ENCODE measurements around the gene SRP19. TPM values are rescaled to one million over a fixed set of nuclear protein-coding genes. Genes with fewer than 3 reads are reported as not detected.

SRP19 gene
- total and polyA plus RNA-seq, 2 experiments from 2014 or later = 104 to 406 TPM

- TF ChIP-seq, protein P1, sequence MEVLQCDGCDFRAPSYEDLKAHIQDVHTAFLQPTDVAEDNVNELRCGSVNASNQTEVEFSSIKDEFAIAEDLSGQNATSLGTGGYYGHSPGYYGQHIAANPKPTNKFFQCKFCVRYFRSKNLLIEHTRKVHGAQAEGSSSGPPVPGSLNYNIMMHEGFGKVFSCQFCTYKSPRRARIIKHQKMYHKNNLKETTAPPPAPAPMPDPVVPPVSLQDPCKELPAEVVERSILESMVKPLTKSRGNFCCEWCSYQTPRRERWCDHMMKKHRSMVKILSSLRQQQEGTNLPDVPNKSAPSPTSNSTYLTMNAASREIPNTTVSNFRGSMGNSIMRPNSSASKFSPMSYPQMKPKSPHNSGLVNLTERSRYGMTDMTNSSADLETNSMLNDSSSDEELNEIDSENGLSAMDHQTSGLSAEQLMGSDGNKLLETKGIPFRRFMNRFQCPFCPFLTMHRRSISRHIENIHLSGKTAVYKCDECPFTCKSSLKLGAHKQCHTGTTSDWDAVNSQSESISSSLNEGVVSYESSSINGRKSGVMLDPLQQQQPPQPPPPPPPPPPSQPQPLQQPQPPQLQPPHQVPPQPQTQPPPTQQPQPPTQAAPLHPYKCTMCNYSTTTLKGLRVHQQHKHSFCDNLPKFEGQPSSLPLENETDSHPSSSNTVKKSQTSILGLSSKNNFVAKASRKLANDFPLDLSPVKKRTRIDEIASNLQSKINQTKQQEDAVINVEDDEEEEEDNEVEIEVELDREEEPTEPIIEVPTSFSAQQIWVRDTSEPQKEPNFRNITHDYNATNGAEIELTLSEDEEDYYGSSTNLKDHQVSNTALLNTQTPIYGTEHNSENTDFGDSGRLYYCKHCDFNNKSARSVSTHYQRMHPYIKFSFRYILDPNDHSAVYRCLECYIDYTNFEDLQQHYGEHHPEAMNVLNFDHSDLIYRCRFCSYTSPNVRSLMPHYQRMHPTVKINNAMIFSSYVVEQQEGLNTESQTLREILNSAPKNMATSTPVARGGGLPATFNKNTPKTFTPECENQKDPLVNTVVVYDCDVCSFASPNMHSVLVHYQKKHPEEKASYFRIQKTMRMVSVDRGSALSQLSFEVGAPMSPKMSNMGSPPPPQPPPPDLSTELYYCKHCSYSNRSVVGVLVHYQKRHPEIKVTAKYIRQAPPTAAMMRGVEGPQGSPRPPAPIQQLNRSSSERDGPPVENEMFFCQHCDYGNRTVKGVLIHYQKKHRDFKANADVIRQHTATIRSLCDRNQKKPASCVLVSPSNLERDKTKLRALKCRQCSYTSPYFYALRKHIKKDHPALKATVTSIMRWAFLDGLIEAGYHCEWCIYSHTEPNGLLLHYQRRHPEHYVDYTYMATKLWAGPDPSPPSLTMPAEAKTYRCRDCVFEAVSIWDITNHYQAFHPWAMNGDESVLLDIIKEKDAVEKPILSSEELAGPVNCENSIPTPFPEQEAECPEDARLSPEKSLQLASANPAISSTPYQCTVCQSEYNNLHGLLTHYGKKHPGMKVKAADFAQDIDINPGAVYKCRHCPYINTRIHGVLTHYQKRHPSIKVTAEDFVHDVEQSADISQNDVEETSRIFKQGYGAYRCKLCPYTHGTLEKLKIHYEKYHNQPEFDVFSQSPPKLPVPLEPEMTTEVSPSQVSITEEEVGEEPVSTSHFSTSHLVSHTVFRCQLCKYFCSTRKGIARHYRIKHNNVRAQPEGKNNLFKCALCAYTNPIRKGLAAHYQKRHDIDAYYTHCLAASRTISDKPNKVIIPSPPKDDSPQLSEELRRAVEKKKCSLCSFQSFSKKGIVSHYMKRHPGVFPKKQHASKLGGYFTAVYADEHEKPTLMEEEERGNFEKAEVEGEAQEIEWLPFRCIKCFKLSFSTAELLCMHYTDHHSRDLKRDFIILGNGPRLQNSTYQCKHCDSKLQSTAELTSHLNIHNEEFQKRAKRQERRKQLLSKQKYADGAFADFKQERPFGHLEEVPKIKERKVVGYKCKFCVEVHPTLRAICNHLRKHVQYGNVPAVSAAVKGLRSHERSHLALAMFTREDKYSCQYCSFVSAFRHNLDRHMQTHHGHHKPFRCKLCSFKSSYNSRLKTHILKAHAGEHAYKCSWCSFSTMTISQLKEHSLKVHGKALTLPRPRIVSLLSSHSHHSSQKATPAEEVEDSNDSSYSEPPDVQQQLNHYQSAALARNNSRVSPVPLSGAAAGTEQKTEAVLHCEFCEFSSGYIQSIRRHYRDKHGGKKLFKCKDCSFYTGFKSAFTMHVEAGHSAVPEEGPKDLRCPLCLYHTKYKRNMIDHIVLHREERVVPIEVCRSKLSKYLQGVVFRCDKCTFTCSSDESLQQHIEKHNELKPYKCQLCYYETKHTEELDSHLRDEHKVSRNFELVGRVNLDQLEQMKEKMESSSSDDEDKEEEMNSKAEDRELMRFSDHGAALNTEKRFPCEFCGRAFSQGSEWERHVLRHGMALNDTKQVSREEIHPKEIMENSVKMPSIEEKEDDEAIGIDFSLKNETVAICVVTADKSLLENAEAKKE (CRISPR knock-in tag; IDR thresholded peaks at IDR 0.05) = no peak
- no peak for TF ChIP-seq CREB1 (CRISPR knock-in tag; IDR thresholded peaks at IDR 0.05; ENCODE audit: low read depth)
- no peak for TF ChIP-seq POLR2AphosphoS5 (IDR thresholded peaks at IDR 0.05; ENCODE audit: low read depth)
Measured at GRCh38 chr5:112867411-112867810, 6.3 kb downstream of the SRP19 start (continued).

DNA sequence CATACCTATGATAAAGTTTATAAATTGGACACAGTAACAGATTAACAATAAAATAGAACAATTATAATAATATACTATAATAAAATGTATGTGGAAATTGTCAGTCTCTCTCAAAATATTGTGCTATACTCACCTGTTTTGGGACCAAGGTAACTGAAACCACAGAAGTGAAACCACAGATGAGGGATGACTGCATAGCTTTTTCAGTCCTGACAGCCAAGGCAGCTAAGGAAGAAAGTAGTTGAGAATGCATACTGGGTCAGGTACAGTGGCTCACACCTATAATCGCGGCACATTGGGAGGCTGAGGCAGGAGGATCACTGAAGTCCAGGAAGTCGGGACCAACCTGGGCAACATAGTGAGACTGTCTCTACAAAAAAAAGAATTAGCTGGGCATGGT, 8.9 kb downstream of the SRP19 start:
- H2AFZ ChIP-seq = no peak overlapping the region
- Mint-ChIP-seq H3K27ac (no peak overlapping the region), H3K36me3 (ENCODE audit: low read depth) (peaks cover 77% of the 10 kb centered on the region), H3K4me3 (no peak overlapping the region), H3K9me3 (no peaks in the 10 kb centered on the region), H3K4me1 (no peaks in the 10 kb centered on the region; the same call in 2 of the 3 replicates), H3K27me3 (ENCODE audit: insufficient read depth, low read depth, poor library complexity) (peaks cover 2% of the 10 kb centered on the region)
- H3K9me2 ChIP-seq (ENCODE audit: insufficient read depth) = no peaks in the 10 kb centered on the region
- no peak overlapping the region for H3K4me2 ChIP-seq
- no peak for ATAC-seq
- 0 out of 2 replicates have a peak, but pooled peaks cover 3% of the 10 kb centered on the region for H3K4me1 ChIP-seq (ENCODE audit: insufficient read depth)
- H3K27ac ChIP-seq (ENCODE audit: low read depth) = no peak overlapping the region
- no peak for DNase-seq (ENCODE audit: low spot score)
- H3F3A ChIP-seq (replicated peaks; ENCODE audit: low read depth) = no peaks in the 10 kb centered on the region
- H3K27me3 ChIP-seq (ENCODE audit: insufficient read depth) = no peaks in the 10 kb centered on the region
- H3K79me2 ChIP-seq (replicated peaks; ENCODE audit: insufficient read depth) = peaks cover 18% of the 10 kb centered on the region
- peaks cover 27% of the 10 kb centered on the region for H3K36me3 ChIP-seq (ENCODE audit: insufficient read depth)
- H4K20me1 ChIP-seq (replicated peaks; ENCODE audit: insufficient read depth) = peaks cover 25% of the 10 kb centered on the region
- no peak overlapping the region for H3K4me3 ChIP-seq
- no peak for TF ChIP-seq CTCF (conservative IDR thresholded peaks at IDR 0.05; ENCODE audit: low read depth in 2 of 2)
- TF ChIP-seq, protein P2, sequence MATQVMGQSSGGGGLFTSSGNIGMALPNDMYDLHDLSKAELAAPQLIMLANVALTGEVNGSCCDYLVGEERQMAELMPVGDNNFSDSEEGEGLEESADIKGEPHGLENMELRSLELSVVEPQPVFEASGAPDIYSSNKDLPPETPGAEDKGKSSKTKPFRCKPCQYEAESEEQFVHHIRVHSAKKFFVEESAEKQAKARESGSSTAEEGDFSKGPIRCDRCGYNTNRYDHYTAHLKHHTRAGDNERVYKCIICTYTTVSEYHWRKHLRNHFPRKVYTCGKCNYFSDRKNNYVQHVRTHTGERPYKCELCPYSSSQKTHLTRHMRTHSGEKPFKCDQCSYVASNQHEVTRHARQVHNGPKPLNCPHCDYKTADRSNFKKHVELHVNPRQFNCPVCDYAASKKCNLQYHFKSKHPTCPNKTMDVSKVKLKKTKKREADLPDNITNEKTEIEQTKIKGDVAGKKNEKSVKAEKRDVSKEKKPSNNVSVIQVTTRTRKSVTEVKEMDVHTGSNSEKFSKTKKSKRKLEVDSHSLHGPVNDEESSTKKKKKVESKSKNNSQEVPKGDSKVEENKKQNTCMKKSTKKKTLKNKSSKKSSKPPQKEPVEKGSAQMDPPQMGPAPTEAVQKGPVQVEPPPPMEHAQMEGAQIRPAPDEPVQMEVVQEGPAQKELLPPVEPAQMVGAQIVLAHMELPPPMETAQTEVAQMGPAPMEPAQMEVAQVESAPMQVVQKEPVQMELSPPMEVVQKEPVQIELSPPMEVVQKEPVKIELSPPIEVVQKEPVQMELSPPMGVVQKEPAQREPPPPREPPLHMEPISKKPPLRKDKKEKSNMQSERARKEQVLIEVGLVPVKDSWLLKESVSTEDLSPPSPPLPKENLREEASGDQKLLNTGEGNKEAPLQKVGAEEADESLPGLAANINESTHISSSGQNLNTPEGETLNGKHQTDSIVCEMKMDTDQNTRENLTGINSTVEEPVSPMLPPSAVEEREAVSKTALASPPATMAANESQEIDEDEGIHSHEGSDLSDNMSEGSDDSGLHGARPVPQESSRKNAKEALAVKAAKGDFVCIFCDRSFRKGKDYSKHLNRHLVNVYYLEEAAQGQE (IDR thresholded peaks at IDR 0.05; ENCODE audit: unreplicated experiment) = no peak
- TF ChIP-seq, protein P3, sequence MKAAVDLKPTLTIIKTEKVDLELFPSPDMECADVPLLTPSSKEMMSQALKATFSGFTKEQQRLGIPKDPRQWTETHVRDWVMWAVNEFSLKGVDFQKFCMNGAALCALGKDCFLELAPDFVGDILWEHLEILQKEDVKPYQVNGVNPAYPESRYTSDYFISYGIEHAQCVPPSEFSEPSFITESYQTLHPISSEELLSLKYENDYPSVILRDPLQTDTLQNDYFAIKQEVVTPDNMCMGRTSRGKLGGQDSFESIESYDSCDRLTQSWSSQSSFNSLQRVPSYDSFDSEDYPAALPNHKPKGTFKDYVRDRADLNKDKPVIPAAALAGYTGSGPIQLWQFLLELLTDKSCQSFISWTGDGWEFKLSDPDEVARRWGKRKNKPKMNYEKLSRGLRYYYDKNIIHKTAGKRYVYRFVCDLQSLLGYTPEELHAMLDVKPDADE (IDR thresholded peaks at IDR 0.05) = no peak
- no peak for TF ChIP-seq NANOG (IDR thresholded peaks at IDR 0.05; ENCODE audit: borderline replicate concordance)
- no peak for TF ChIP-seq JUNB (IDR thresholded peaks at IDR 0.05; ENCODE audit: unreplicated experiment)
- TF ChIP-seq STAT1 (IDR thresholded peaks at IDR 0.05; ENCODE audit: unreplicated experiment) = no peak
- TF ChIP-seq EZH2 (IDR thresholded peaks at IDR 0.05; ENCODE audit: low read depth, unreplicated experiment) = no peak
- TF ChIP-seq CREB1 (CRISPR knock-in tag; IDR thresholded peaks at IDR 0.05; ENCODE audit: low read depth) = no peak

Measured in GM23338 (cell line).